RPMI7951 (cell line): ENCODE results near the gene TUBA3D. TPM values are rescaled to one million over a fixed set of nuclear protein-coding genes. Genes with fewer than 3 reads are reported as not detected.
"Not testable (repeated sequence)": the region's sequence is repeated elsewhere in the genome, so short reads cannot be mapped to it uniquely, and the experiment has no call there.

Source experiments
- DNase-seq: peaks from one replicate; pipeline ENCODE4 v3.0.0-alpha.2; 2012; ENCODE audit warnings: low read depth
- total RNA-seq: library from RNA; depleted of rRNA; stranded (reverse); fragments of >200 nt; shearing (Covaris generic); gene quantifications from 2 replicates; pipeline ENCODE4 v1.2.3, GENCODE V29; 2014

TUBA3D gene
- total RNA-seq, 1 experiment from 2014 or later, result not detected

DNA sequence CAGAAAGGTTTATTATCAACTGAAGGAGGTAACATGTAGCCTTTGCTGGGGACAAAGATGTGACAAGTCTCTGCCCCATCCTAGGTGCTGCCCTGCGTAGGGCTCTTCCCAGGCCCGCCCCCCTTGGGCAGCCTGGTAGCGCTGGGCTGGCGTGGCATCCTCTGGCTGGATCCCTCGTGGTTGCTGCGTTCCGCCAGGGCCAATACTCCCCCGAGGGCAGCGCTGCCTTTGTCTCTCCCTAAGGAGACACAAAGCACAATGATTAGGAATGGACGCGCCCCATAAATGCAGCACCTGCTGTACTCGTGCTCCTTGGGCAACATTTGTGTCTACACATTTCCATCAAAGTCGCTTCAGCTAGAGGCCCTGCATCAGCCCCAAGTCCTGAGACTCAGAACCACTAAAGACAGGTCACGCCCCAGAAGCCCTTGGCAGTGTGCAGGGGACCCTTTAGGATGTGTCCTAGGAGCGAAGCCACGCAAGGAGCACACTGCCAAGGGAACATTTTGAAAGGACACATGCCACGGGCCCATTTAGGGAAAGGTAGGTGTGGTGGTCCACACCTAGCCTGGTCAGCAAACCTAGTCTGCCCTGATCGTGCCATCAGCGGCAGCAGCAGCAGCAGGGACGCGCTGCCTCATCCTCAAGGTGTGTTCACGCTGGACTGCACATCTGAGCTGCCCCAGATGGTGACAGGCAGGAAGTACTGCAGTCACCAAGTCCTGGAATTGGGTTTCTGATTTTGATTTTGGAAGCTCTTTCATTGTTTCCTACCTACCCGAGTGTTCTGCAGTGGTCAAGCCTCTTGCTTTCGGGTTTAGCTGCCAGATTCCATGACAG is 8.3 kb downstream of the TUBA3D start:
- DNase-seq, result not testable (repeated sequence)

- DNase-seq, result not testable (repeated sequence)
Observed at GRCh38 chr2:131484906-131485460, 9.1 kb downstream of the TUBA3D start.

DNA sequence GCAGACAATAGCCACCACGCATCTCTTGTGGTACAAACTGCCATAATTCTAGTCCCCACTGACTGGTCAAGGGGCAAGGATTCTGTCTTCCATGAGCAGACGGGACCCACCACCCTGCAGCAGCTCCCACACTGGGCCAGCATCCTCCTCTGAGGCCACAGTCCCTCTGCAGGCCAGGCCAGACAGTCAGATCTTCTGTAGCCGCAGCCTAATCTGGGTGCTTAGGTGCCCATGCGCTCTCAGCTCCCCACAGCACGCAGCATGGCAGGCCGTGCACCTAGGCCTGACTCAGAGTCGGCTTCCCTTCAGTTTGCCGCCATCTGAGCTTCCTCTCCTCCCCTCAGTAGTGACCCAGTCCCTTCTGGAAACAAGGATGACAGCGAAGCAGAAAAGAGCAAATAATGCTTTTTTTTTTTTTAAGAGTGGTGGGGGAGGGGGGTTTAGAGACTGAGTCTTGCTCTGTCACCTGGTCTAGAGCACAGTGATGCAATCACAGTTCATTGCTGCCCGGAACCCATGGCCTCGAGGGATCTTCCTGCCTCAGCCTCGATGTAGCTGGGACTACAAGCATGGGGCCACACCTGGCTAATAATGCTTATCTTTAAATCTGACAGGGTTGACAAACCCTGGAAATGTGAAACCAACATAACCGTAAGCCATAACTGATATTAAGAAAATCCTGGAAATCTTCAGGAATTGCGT is 10.4 kb downstream of the TUBA3D start:
- not testable (repeated sequence) for DNase-seq

DNA sequence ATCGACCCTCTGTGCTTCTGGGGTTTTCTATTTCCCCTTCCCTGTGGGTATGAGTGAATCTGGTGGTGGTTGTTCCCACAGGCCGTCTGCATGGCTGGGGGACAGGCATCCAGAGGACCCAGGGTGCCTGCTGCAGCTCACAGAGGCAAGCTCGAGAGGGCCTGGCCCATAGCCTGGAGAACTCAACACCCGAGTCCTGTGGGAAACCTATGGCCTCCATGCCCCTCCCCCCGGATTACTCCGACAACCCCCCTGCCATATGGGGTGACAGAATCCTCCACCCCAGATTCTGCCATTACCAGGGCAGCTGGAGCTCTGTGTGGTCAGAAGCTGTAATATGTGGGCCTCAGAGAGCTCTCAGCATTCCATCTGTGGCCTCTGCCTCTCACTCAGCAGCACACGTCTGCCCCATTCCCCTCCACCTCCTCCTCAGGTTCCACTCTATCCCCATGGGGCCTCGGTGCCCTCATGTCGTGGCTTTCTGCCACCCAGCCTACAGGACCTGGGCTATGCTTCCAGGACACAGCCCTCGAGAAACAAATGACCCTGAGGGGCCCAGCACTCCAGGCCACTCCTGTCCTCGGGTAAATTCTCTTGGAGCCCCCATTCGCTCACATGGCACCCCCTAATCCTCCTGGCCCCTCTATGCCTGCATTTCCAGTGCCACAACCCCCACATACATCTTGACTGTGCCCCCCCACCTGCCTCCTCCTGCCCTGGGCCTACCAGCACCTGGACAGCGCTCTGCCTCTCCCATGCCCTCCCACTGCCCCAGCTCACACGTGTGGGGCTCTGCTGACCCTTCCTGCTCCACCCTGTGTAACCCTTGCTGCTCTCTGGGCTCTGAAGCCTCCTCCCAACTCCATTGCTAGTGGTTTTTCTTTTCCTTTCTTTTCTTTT is 12.6 kb downstream of the TUBA3D start:
- DNase-seq, result no peak

- DNase-seq, result not testable (repeated sequence)
Observed at GRCh38 chr2:131490616-131491468, 14.9 kb downstream of the TUBA3D start.

- DNase-seq, result not testable (repeated sequence)
Observed at GRCh38 chr2:131491469-131491836, 15.5 kb downstream of the TUBA3D start.

DNA sequence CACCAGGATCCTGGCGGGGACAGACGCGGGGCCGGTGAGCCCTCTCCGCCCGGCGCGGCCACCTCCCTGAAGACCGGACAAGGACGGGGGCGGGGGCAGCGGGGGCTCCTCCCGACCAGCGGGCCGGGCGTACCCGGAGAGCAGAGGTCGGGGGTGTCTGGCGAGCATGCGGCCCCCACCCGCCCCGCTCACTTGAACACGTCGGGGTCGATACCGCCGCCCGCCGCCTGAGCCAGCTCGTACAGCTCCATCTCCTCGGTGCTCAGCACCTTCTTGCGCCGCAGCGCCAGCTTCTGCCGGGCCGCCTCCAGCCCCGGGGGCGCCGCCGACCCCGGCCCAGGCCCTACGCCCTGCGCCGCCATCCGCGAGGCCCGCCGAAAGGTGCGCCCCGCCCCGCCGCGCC is 16.1 kb downstream of the TUBA3D start, which contains the start of gene MZT2A:
MZT2A (minus strand) TSS at position 383 of the 403 bp plus-strand sequence; CDS start at position 362, 21 bp downstream.
- not testable (repeated sequence) for DNase-seq

DNA sequence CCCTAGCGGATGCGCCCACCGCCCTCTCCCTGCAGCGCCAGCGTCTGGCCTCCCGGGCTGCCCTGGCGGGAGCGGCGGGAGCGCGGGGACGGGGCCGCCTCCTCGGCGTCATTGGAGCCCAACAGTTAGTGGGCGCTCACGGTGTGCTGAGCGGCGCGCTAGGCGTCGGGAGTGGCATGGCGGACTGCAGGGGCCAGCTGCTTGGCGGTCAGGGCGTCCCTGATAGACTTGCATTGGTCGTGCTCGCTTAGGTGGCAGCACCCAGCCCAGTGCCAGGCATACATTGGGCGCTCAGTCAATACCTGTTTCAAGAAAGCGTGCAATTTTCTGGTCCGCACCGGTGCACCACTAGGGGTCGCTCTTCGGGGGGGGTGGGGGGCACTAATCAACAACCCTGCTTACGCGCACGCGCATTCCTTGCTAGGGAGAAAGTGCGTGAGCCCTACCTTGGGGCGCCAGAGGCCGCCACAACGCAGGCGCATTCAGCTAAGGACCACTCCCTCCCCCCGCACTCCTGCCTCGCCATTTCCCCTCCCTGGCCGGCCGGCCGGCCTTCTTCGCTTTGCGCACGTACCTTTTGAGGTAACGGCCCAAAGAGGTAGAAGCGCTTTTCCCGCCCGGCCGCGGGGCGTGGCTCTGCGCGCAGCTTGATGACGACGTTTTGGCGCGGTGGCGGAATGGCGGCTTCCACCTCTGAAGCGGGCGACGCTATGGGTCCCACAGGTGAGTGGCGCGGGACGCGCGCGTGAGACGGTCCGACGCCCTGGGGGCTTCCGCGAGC is 16.7 kb downstream of the TUBA3D start:
- DNase-seq, result peak; percentile 87

- peak; percentile 24 for DNase-seq
Observed at GRCh38 chr2:131493199-131493968, 17.5 kb downstream of the TUBA3D start.

- DNase-seq, result not testable (repeated sequence)
Observed at GRCh38 chr2:131495506-131495905, 19.6 kb downstream of the TUBA3D start.

DNA sequence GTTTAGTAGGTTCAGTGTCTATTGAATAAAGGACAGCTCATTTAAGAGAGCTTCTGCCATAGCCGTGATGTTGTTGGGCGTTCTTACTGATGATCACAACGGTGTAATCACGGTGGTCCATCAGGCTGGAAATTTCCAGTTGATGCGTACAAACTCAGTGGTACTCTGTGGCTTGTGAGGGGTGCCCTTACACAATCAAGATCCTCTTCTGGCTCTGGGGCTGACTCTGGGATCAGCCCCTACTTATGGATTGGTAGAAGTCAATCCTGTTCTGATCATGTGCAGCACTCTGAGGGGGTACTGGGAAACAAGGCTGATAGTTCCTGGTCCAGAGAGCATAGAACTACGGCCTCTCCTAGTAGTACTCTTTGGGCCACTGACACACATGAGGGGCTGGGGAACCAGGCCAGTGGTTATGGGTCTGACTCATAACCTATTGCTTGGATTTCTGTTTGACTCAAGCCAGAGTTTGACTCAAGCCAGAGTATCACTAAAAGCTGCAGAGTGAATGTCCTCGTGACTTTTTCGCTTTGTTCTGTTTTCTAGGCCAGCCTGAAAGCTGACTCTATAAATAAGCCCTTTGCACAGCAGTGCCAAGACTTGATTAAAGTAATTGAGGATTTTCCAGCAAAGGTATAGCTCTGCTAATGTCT is 22.5 kb downstream of the TUBA3D start:
- DNase-seq, result peak; percentile 66

DNA sequence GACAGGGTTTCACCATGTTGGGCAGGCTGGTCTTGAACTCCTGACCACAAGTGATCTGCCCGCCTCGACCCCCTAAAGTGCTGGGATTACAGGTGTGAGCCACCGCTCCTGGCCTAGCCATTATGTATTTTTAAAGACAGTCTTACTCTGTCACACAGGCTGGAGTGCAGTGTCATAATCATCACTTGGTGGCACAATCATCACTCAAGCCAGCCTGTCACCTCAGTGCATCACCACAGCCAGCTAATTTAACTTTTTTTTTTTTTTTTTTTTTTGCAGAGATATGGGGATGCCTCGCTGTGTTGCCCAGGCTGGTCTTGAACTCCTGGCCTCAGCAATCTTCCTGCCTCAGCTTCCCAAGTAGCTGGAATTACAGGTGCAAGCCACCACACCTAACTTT is 27.7 kb downstream of the TUBA3D start:
- DNase-seq, result not testable (repeated sequence)

GRCh38 chr2:131504082-131504750 is 28.3 kb downstream of the TUBA3D start:
- DNase-seq, result not testable (repeated sequence)

DNA sequence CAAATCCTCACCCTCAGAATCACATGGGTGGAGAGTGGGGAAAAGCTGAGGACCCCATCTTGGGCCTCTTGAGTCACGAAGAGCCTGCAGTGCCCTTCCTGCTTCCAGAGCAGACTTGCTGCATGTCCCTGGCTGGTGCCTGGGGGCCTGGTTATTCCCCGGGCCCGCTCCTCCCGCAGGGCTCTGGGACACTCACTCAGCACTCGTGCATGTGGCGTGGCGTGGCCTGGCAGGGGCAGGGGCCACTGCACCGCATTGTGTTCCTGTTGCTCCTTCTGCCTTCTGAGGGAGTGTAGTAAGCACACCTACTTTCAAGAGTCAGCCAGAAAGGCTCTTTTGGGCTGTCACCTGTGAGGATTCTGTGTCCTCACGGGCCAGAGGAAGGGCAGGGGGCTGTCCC is 33.7 kb downstream of the TUBA3D start:
- no peak for DNase-seq

GRCh38 chr2:131511291-131511968 is 35.5 kb downstream of the TUBA3D start:
- DNase-seq, result not testable (repeated sequence)

DNA sequence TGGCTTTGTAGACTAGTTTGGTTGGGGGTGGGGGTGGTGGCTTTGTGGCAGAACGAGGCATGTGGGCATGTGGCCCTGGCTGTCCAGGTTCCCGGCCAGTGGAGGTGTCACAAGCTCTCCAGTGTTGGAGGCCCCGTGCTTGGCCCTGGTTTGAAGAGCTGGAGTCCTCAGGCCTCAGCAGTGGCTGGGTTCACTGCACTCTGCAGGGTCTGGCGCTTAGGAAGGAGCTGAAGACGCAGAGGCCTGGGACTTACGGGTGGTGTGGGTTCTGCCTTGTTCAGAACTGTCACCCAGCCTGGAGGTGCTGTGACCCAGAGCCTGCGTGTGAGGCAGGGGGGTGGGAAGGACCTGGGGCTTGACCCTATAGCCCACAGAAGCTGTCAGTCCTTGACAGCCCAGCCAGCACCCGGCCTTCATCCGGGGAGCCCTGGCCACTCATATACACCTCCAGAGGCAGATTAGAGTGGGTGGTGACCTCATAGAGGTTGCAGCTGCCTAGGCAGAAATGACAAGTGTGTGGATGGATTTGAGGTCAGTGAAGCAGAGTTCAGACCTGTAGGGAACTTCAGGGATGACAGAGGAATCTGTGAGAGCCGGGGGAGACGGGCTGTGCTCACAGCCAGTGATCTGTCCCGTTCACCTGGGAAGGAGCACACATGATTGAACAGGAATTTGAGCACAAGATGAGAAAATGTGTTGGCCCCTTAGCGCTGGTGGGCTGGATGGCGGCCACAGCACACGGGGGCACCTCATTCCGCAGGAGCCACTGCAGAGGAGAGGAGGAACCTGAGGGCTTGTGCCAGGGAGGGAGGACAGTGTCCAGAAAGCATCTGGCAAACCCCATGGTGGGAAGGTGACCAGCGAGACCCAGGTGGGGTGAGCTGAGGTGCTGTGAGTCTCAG is 36.3 kb downstream of the TUBA3D start:
- DNase-seq, result not testable (repeated sequence)
